Measurements from ENCODE around the gene SLC4A8.

DNA sequence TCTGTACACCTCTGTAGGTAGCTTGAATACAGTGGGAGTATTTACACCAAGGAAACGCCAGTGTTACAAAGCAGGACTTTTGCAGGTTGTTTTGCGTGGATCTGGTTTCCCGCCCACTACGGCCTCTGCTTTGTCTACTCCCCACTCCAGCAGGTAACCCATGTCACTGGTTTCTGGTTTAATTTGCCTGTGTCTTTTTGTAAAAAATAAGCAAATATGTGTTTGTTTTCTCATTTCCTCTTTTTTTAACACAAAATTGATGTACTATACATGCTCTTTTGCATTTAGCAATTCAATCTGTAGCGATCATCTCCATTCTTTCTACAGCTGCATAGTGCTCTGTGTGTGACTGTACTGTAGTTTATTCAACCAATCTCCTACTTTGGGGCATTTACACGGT, 123.0 kb downstream of the SLC4A8 start:
- TF ChIP-seq, protein P1, sequence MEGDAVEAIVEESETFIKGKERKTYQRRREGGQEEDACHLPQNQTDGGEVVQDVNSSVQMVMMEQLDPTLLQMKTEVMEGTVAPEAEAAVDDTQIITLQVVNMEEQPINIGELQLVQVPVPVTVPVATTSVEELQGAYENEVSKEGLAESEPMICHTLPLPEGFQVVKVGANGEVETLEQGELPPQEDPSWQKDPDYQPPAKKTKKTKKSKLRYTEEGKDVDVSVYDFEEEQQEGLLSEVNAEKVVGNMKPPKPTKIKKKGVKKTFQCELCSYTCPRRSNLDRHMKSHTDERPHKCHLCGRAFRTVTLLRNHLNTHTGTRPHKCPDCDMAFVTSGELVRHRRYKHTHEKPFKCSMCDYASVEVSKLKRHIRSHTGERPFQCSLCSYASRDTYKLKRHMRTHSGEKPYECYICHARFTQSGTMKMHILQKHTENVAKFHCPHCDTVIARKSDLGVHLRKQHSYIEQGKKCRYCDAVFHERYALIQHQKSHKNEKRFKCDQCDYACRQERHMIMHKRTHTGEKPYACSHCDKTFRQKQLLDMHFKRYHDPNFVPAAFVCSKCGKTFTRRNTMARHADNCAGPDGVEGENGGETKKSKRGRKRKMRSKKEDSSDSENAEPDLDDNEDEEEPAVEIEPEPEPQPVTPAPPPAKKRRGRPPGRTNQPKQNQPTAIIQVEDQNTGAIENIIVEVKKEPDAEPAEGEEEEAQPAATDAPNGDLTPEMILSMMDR (IDR thresholded peaks at IDR 0.05), result no peak
- TF ChIP-seq POLR2A (IDR thresholded peaks at IDR 0.05), result no peak
